Stimulated activated CD4-positive, alpha-beta T cell treated with anti-CD3 and anti-CD28 coated beads, TNF-alpha, amount 100 ng/mL, for 48 hours (primary cell): ENCODE measurements around the gene ATP1A3.

Experiments
- DNase-seq, 3 donors: peaks; one replicate each; pipeline ENCODE4 v3.0.0-alpha.2; 2020; ENCODE audit warnings: low read depth in 3 of 3

The ATP1A3 gene

DNA sequence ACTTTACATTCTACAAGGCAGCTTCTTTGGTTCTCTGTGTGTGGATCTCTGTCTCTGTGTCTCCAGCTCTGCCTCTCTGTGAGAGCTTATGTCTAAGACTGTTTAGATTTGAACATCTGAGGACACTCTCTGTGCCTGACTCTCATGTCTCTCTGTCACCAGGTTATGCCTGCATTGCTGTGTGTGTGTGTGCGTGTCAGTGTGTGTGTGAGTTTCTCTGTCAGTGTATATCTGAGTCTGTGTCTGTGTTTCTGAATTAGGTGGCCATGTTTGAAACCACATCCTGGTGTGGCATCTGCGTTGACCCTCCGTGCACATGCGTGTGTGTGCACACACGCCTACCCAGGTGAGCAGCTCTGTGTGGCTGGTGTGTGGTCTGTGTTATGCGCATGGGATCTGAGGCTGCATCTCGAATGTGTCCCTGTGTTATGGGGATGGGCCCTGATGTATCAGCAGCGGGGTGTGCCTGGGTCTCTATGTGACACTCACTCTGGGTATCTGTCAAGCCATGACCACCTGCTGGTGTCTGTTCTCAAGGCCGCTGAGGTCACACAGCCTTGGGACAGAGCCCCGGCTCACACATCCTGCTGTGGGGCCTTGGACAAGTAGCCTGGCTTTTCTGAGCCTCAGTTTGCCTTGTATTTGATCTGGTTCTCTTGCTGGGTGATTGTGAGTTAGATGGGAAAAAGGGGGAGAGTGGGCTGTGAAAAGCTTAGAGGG is 6.7 kb downstream of the ATP1A3 start:
- no peak for DNase-seq

DNA sequence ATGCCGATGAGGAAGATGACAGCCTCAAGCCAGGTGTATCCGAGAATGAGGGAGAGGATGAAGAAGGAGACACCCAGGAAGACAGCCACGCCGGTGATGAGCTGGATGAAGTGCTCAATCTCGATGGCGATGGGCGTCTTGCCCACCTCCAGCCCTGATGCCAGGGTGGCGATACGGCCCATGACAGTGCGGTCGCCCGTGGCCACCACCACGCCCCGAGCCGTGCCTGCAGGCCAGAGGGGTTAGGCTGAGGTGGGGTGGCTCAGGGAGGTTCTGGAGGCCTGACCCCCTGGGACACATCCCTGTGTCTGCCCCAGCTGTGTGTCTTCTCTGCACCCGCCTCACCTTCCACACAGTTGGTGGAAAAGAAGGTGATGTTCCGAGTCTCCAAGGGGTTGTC is 9.1 kb downstream of the ATP1A3 start:
- no peak for DNase-seq

DNA sequence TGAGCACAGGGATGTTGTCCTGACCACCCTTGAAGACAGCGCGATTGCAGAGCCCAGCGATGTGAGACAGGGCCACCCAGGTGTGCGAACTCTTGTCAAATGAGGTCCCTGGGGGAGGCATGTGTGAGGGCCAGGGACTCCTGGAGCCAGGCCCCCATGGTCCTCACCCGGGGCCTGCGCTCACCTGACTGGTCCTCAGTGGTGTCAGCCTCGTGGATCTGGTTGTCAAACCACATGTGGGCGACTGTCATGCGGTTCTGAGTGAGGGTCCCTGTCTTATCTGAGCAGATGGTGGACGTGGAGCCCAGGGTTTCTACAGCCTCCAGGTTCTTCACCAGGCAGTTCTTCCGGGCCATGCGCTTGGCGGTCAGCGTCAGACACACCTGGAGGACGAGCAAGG is 12.3 kb downstream of the ATP1A3 start:
- no peak for DNase-seq

DNA sequence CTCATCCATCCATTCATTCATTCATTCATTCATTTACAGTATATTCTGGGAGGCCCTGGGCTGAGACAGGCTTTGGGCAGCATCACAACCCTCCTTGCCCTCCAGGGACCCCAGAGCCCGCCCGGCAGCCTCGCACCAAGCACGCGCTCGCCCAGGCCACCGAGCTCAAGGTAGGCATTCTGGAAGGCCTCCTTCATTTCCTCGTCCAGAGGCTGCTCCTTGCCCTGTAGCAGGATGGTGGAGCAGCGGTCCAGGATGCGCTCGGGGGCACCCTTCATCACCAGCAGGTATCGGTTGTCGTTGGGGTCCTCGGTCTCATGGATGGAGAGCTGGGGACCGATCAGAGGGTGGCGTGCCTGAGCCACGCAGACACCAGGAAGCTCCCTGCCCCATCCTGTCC is 15.6 kb downstream of the ATP1A3 start:
- no peak for DNase-seq

DNA sequence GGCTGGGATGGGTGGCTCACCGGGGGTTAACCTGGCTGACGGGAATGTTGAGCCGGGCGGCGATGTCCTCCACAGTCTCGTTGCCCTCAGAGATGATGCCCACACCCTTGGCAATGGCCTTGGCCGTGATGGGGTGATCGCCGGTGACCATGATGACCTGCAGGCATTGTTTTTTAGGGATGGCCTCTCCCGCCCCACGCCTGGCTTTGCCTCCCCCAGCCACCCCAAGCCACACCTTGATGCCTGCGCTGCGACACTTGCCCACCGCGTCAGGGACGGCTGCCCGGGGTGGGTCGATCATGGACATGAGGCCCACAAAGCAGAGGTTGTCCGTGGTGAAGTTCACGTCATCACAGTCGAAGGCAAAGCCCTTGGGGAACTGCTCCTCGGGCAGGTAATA is 16.1 kb downstream of the ATP1A3 start:
- DNase-seq, result no peak

DNA sequence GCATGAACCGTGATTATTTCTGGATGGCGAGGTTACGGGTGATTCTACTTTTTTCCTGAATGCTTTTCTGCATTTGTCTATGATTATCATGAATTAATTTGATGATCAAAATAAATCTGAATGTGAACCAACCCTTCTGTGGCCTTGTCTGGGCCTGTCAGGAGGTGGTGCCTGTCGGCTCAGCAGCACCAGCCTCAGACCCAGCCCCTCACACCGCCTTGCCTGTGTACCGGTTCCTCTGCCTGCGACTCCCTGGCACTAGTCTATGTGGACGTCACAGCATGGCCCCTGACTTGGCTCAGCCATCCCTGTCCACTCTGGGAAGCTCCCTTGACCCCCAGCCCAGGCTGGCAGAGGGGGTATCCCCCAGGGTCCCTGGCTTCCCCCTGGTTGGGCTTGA is 19.4 kb downstream of the ATP1A3 start:
- DNase-seq, result no peak

DNA sequence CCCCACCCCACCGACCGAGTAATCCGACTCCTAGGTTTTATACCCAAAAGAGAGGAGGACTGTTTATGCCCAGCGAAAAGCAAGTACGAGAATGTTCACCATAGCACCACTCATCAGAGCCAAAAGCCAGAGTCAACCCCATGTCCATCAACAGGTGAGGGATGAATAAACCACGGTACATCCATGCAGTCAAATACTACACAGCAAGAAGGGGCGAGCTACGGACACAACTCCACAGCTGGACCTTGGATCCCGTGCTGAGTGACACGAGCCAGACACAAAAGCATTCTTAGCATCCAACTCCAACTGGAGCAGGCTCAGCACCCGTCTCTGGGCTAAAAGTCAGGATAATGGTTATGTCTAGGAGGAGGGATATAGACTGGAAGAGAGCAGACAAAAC is 22.7 kb downstream of the ATP1A3 start:
- no peak for DNase-seq

DNA sequence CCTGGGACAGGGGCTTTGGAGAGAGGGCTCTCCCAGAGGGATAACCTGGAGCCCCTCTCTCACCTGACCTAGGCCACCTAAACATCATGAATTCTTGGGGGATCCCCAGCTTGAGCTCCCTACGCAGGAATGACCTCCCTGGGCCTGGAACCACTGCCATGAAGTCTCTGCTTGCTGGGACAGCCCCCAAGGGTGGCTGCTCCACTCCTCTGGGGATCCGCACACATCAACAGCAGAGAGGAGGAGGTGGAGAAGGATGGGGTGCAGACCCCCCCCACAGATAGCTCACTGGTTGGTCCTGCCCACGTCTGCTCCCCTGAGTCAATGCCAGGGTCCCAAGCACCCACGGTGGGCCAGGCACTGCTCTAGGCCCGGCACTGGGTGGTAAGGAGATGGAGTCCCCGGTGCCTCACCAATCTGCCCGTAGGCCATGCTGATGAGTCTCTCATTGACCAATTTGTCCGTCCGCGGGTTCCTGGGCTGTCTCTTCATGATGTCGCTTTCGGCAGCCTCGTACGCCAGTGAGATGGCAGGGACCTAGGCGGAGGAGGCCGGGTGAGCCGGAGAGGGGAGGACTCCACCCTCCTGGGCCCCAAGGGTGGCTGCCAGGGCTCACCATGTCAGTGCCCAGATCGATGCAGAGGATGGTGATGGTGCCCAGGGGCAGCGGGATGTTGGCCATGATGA is 24.1 kb downstream of the ATP1A3 start:
- no peak for DNase-seq

DNA sequence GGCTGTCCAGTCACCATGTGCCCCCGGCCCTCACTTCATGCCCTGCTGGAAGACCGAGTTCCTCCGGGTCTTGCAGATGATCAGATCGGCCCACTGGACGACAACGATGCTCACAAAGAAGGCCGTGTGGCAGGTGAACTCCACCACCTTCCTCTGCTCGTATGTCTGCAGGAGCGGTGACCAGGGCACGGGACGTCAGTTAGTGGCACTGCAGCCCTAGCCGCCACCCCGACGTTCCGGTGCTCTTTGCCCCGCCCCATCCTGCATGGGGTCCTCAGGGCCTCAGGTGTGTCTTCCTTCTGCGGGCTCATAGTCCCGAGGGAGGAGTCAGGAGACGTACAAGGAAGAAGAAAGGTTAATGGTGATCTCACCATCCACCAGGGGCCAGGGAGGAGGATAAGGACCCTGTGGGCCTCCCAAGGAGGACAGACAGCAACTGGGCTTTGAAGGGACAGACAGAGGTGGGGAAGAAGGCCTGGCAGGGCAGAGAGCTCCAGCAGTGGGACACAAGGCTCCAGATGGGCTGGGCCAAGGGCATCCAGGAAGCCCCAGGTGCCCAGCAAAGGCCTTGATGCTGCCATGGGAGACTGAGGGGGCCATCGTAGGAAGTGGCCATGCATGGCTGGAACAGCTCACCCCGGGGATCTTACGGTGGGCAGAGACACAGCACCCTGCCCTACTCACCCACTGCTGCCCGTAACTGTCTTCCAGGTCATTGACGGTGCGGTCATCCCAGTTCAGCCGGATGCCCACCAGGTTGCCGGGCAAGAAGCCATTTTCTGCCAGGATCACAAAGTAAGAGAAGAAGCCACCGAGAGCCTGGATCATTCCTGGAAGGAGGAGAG is 25.1 kb downstream of the ATP1A3 start:
- DNase-seq, result no peak

DNA sequence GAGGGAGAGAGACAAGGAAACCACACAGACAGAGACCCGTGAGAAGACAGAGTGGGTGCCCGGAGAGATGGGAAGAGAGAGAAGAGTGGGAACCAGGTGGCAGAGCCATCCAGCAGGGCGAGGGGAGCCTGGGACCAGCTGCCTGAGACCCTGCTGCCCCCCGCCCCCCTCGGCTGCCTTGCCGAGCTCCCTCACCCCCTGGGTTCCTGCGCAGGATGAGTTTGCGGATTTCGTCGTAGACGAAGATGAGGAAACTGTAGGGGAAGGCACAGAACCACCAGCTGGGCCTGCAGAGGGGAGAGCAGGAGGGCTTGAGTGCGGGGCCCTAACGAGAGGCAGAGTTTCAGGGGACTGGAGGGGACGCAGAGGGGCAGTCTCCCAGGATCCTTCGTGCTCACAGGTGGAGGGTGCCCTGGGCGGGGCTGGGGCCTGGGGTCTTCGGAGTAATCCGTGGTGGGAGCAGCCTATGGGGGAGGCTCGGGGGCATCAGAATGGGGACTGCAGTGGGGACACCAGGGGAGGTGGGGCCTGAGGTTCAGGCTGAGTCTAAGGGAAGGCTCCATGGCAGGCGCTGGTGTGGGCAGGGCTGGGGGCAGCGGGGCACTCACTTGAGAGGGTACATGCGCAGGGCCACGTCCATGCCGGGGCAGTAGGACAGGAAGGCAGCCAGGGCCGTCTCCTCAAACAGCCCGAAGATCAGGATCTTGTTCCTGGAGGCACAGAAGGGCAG is 26.8 kb downstream of the ATP1A3 start:
- DNase-seq, result no peak

DNA sequence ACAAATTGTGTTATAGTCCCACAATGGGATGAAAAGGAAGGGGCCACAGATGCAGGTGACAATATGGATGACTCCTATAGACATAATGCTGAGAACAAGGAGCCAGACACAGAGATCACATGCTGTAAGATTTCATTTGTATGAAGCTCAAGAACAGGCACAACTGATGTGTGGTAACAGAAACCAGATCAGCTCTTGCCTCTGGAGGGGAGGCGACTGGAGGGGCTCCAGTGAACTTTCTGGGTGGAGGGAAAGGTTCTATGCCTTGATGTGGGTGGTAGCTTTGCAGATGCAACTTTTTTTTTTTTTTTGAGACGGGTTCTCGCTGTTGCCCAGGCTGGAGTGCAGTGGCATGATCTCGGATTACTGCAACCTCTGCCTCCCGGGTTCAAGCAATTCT is 28.9 kb downstream of the ATP1A3 start:
- no peak for DNase-seq

DNA sequence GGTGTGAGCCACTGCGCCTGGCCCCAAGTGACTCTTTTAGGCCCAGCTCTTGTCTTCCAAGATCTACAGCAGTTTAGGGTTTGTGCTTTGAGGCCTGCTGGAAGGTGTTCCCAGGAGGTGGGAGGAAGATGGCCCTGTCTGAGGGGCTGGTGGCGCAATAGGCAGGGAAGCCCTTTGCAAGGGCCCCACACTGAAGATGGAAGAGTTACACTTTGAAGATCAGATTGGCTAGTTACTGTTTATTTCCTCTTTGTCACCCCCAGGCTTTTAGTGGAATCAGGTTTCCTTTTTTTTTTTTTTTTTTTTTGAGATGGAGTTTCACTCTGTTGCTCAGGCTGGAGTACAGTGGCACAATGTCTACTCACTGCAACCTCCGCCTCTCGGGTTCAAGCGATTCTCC is 33.1 kb downstream of the ATP1A3 start:
- no peak for DNase-seq

DNA sequence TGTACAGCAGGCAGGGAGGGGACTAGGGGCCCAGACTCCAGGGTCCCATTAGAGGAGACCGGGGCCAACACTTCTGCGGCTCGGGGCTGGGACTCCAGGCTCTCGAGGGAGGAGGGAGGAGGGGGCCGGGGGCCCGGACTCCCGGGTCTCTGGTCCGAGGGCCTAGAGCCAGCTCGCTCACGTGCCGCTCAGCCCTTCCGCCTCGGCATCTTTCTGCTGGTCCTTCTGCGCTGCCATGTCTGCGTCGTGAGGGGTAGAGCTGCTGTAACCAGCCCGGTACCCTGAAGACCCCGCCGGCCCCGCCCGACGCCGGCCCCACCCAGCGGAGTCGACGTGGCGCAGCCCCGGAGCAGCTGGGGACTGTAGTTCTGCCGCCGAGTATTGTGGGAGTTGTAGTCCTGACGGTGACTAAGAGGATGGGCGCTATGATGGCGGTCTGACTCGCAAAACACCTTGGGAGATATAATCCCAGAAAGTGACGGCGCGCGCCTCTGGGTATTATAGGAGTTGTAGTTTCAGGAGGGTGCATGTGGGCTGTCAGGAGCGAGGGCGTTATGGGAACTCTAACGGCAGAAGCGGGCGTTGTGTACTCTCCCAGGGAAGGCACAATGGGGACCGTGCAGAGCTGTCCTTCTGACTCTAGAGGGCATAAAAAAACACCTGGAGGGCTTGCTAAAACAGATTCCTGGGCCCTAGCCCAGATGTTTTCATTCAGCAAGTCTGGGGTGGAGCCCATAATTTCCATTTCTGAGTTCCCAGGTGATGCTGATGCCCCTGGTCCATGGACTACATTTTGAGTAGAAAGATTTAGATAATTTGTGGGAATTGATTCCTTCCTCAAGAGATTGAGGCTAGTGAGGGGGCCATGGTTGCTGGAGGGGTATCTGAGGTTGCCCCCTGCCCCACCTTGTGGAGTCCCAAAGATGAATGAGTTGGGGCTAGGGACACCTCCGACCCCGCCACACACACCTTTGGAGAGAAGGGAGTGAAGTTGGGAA is 34.7 kb downstream of the ATP1A3 start, which contains the start of gene RABAC1:
Gene RABAC1, minus strand, starts transcription at position 266 of the 998 bp plus-strand sequence. Its CDS starts 29 bp downstream, at position 237.
- peak; percentile 74 to 83 (median 76) for DNase-seq

DNA sequence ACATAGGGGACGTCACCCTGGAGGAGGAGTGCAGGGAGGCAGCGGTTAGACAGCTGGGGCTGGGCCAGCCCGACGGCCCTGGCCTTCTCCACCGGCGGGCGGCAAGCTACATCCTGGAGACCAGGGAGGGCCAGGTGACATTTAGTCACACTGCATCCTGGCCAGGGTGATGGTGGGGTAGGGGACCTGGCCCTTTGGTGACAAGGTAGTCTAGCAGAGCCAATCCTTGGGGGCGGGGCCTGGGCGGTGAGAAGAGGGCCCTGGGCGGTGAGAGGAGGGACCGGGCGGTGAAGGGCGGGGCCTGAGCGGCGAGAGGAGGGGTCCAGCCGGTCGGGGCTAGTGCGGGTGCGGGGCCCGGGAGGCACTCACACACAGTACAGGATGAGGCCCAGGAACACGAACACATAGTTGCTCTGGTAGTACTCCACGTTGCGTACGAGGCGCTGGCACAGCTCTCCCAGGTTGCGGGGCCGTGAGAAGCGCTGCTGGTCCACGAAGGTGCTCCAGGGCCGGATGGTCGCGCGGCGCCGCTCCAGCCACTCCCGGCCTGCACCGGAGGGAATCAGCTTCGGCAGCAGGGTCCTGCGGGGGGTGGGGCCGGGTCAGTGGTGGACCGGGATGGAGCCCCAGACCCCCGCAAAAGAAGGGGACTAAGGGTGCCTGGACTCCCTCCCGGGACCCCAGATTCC is 35.5 kb downstream of the ATP1A3 start:
- DNase-seq, result peak; percentile 65 to 94 (median 69)

DNA sequence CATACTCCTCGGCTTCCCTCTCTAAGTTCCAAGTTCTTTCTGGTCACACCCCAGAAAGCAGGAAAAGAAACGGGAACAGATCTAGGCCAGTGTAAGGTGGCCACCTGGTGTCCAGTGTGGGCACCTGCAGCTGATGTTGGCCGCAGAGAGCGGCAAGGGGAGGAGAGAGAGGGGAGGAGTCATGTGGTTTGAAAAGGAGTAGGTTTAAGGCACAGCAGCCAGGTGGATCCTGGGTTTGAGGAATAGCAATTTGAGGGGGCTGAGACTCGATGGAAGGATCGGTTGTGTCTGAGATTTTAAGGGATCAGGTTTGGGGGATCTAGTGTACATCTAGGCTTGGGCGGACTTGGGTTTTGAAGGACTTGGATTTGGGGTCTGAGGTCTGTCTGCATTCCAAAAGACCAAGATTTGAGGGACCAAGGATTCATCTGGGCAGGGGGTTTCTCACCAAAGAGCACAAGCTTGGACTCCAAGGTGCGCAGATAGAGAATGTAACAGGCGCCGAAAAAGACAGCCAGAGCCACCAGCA is 36.1 kb downstream of the ATP1A3 start:
- DNase-seq, result peak in 1 of 3 donors; percentile 31

DNA sequence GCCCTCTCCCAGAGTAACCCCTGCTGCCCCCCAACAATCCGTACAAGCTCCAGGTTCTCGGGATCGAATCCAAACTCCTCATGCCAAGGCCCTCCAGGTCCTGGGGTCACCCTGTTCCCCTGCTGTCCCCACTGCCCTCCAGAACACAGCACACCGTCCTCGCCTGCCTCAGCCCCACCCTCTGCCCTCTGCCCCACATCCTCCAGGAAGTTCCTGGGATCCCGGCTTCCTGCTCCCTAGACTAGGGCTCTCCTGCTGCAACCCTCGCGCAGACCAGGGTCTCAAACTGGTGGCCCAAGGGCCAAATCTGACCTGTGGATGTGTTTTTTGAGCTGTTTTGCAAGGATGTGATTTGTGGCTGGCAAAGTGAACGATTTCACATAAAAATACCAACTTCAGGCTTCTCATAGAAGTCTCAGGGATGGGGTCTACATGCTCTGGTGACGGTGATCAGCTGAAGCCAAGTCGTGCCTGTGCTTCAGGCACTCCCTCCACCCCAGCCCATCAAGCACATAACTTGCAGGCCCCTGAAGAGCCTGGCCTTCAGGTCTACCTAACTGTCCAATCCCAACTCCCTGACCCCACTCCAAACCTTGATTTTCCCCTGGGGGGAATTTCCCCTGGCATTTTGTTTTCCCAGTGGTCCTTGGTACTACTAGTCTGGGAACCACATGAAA is 36.7 kb downstream of the ATP1A3 start:
- no peak for DNase-seq

DNA sequence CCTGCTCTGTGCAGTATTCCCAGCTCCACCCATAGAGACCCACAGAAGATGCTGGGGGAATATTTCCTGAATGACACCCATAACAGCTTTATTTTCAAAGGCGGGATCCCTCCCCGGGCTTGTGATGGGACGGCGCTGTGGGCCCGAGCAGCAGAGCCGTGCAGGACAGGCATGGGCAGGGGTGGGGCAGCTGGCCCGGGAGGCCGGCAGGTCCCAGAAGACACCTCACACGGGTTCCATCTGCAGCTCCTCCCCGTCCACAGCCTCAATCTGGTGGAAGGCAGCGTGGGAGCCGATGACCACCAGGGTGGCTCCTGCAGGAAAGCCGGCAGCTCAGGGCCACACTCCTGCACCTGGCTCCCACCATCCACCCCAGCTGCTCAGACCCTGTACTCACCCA is 37.4 kb downstream of the ATP1A3 start:
- no peak for DNase-seq

DNA sequence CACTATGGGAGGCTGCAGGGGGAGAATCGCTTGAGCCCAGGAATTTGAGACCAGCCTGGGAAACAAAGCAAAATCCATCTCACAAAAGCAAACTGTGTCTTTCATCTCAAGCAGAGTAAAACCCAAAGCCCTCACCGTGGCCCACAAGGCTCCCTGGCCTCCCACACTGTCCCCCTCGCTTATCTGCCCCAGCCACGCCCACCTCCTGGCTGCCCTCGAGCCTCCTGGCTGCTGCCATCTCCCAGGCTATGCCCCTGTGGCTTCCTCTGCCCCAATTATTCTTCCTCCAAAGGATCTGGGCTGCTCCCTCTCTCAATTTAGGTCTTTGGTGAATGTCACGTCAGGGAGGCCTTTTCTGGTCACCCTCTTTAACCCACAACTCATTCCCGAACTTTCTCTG is 38.5 kb downstream of the ATP1A3 start:
- no peak for DNase-seq

DNA sequence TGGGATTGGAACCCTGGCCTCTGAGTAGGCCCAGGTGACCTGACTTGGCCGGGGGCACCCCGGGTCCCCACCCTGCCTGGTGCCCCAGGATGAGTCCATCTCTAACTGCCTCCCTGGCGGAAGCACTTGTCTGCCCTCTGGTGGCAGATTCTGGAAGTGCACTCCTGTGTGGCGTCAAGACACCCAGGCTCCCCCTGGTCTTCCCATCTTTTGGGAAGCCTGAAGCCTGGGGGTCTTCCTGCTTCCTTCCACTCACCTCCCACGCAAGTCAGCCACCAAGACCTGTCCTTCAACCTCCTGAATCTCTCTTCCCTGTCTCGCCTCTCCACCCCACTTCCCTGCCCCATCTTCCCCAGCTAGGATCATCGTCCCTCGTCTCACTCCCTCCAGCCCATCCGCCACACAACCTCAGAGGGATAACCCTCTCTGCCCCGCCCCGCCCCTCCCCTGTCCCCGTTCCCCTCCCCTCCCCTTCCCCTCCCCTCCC is 42.3 kb downstream of the ATP1A3 start:
- peak; percentile 68 to 90 (median 83) for DNase-seq
